ENCODE measurements around the gene GRM1. TPM values are rescaled to one million over a fixed set of nuclear protein-coding genes. Genes with fewer than 3 reads are reported as not detected.

Gene GRM1
- total RNA-seq, 1 donor from 2014 or later: not detected

DNA sequence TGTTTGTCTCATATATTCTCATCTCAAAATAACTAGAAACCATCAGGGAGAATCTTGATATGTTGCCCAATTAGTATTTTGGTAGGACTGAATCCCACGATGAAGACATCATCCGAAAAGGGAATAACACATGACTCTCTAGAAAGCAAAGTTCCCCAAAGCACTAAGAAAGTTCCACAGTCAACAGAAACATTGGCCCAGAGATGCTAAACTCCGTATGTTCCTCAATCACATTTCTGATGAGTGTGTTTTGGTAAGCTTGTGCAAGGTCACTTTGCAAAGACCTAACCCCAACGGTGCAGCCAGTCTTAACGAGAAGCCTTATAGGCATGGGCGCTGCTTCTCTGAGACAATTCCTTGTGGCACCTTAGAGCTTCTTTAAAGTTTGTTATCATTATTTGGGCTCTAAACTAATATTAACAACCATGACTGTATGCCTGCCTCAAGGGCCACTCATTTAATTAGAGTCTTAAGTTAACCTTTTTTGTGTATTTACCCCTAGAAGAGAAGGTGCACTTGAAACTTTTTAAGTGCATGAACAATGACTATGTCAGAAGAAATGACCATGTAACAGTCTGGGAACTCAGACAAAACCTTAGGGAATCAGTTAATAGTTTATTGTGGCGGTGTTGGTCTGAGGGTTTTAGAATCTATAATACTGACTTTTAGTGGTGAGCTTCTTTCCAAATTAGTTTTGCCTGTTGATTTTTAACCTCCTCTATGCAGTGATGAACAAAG lies 312.8 kb downstream of the GRM1 start:
- no peaks in the 10 kb centered on the region for H3K36me3 ChIP-seq
- TF ChIP-seq, protein P1, sequence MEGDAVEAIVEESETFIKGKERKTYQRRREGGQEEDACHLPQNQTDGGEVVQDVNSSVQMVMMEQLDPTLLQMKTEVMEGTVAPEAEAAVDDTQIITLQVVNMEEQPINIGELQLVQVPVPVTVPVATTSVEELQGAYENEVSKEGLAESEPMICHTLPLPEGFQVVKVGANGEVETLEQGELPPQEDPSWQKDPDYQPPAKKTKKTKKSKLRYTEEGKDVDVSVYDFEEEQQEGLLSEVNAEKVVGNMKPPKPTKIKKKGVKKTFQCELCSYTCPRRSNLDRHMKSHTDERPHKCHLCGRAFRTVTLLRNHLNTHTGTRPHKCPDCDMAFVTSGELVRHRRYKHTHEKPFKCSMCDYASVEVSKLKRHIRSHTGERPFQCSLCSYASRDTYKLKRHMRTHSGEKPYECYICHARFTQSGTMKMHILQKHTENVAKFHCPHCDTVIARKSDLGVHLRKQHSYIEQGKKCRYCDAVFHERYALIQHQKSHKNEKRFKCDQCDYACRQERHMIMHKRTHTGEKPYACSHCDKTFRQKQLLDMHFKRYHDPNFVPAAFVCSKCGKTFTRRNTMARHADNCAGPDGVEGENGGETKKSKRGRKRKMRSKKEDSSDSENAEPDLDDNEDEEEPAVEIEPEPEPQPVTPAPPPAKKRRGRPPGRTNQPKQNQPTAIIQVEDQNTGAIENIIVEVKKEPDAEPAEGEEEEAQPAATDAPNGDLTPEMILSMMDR (IDR thresholded peaks at IDR 0.05): no peak
- TF ChIP-seq POLR2AphosphoS5 (IDR thresholded peaks at IDR 0.05; ENCODE audit: insufficient read depth in 1 of 2, low read depth in 1 of 2) (no peak), POLR2A (IDR thresholded peaks at IDR 0.05) (no peak)
- H3K27ac ChIP-seq: no peak overlapping the region
- no peaks in the 10 kb centered on the region for H3K27me3 ChIP-seq
- no peaks in the 10 kb centered on the region for H3K4me1 ChIP-seq
- H3K9me3 ChIP-seq: no peaks in the 10 kb centered on the region
- DNase-seq (ENCODE audit: extremely low spot score in 2 of 2): no peak
- H3K4me3 ChIP-seq: no peak overlapping the region
- intact Hi-C loops (cut with DNase I): no loop called here

DNA sequence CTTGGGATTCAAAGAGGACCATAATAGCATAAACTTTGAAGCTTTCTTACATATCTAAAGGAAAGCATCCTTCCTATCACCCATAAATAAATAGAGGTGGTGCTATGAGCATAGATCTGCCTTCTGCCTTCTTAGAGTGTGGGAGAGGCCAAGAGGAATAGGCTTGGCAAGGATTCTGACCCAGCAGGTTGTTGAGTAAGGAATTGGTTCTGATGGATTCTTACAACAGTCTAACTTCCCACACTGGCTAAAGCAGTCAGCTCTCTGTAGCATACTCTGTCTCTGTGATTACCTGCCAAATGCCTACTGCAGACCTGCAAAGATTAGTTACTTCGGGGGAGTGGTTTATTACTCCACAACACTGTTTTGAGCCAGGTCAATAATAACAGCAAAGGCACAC lies 316.7 kb downstream of the GRM1 start:
- Histone ChIP-seq H3K4me1 (no peaks in the 10 kb centered on the region), H3K36me3 (no peaks in the 10 kb centered on the region), H3K4me3 (no peak overlapping the region), H3K27ac (no peak overlapping the region), H3K27me3 (no peaks in the 10 kb centered on the region), H3K9me3 (no peaks in the 10 kb centered on the region)
- intact Hi-C loops (cut with DNase I): no loop called here
- TF ChIP-seq, protein P1 (IDR thresholded peaks at IDR 0.05): no peak
- TF ChIP-seq POLR2A (IDR thresholded peaks at IDR 0.05) (no peak), POLR2AphosphoS5 (IDR thresholded peaks at IDR 0.05; ENCODE audit: insufficient read depth in 1 of 2, low read depth in 1 of 2) (no peak)
- no peak for DNase-seq (ENCODE audit: extremely low spot score in 2 of 2)

GRCh38 chr6:146347090-146347489 lies 318.2 kb downstream of the GRM1 start:
- no peaks in the 10 kb centered on the region for H3K36me3 ChIP-seq
- intact Hi-C loops (cut with DNase I): no loop called here
- no peak overlapping the region for H3K27ac ChIP-seq
- TF ChIP-seq, protein P1 (IDR thresholded peaks at IDR 0.05): no peak
- TF ChIP-seq POLR2A (IDR thresholded peaks at IDR 0.05) (no peak), POLR2AphosphoS5 (IDR thresholded peaks at IDR 0.05; ENCODE audit: insufficient read depth in 1 of 2, low read depth in 1 of 2) (no peak)
- H3K27me3 ChIP-seq: no peaks in the 10 kb centered on the region
- no peaks in the 10 kb centered on the region for H3K4me1 ChIP-seq
- H3K9me3 ChIP-seq: no peaks in the 10 kb centered on the region
- H3K4me3 ChIP-seq: no peak overlapping the region
- DNase-seq (ENCODE audit: extremely low spot score in 2 of 2): no peak

DNA sequence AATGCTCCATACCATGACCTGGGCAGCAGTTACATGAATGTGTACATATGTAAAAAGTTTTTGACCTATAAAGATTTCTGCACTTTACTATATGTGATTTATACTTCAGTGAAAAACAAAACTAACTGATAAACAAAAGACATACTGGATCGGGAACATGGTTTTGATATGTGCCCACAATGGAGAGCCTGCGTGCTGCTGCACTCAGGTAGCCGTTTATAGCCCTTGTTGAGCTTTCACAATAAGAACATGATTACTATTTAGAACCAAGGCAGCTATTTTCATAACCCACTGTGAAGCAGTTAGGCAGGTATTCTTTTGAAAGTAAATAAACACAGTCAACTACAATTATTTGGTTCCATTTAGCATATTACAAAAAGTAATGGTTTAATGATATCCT lies 318.8 kb downstream of the GRM1 start:
- TF ChIP-seq, protein P1 (IDR thresholded peaks at IDR 0.05): no peak
- no peak for TF ChIP-seq POLR2A (IDR thresholded peaks at IDR 0.05)
- no peak for TF ChIP-seq POLR2AphosphoS5 (IDR thresholded peaks at IDR 0.05; ENCODE audit: insufficient read depth in 1 of 2, low read depth in 1 of 2)
- Histone ChIP-seq H3K36me3 (no peaks in the 10 kb centered on the region), H3K9me3 (no peaks in the 10 kb centered on the region), H3K27ac (no peak overlapping the region), H3K4me1 (no peaks in the 10 kb centered on the region), H3K4me3 (no peak overlapping the region), H3K27me3 (no peaks in the 10 kb centered on the region)
- intact Hi-C loops (cut with DNase I): no loop called here
- no peak for DNase-seq (ENCODE audit: extremely low spot score in 2 of 2)

GRCh38 chr6:146351018-146351417 lies 322.2 kb downstream of the GRM1 start:
- TF ChIP-seq POLR2AphosphoS5 (IDR thresholded peaks at IDR 0.05; ENCODE audit: insufficient read depth in 1 of 2, low read depth in 1 of 2) (no peak), POLR2A (IDR thresholded peaks at IDR 0.05) (no peak)
- TF ChIP-seq, protein P1 (IDR thresholded peaks at IDR 0.05): no peak
- Histone ChIP-seq H3K4me3 (no peak overlapping the region), H3K9me3 (no peaks in the 10 kb centered on the region), H3K36me3 (no peaks in the 10 kb centered on the region), H3K27ac (no peak overlapping the region), H3K4me1 (no peaks in the 10 kb centered on the region), H3K27me3 (no peaks in the 10 kb centered on the region)
- intact Hi-C loops (cut with DNase I): no loop called here
- DNase-seq (ENCODE audit: extremely low spot score in 2 of 2): no peak
